ENCODE results near the gene GRB10. TPM values are rescaled to one million over a fixed set of nuclear protein-coding genes. Genes with fewer than 3 reads are reported as not detected.

The GRB10 gene
- total and polyA plus RNA-seq, 2 donors (not counting 3 experiments of a cell fraction or from before 2014, with no cell fraction given) = 43.7 to 240 TPM

DNA sequence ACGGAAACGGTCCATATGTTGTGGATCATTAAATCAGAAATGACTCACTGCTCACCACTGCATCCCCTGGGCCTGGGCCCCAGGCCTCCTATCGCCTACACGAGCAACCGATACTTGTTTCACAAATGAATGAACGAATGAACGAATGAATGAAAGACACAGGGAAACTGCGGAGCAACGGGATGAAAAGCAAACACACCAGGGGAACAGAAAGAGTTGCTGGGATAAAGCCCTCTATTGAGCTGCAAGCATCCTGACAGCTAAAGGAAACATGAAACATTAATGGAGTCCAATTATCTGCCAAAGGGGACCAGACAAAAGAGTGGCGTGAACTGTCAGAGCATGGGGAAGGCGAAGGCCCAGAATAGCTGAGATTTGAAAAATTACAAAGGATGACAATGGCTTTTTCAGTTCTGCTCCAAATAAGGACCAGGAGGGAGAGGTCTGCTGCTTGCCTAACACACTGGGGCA, 92.1 kb downstream of the GRB10 start:
- FAIRE-seq (no peak), DNase-seq (ENCODE audit: low read depth, low spot score) (no peak)
- Histone ChIP-seq H3K9me3 (replicated peaks; ENCODE audit: control insufficient read depth, insufficient read depth, low read length) (no peaks in the 10 kb centered on the region), H3K4me2 (ENCODE audit: insufficient read depth, low read length) (no peak overlapping the region), H3K9me1 (replicated peaks; ENCODE audit: control insufficient read depth, extremely low read depth, insufficient read depth, low read length) (no peaks in the 10 kb centered on the region), H3K27ac (ENCODE audit: insufficient read depth, low read depth, low read length) (no peak overlapping the region), H3K79me2 (ENCODE audit: control insufficient read depth, insufficient read depth, low read length) (peaks cover 77% of the 10 kb centered on the region), H4K20me1 (replicated peaks; ENCODE audit: control insufficient read depth, extremely low read depth, insufficient read depth, low read length) (no peaks in the 10 kb centered on the region), H2AFZ (ENCODE audit: low read depth, low read length) (no peak overlapping the region), H3K4me3 (replicated peaks in 1 of 3; ENCODE audit: insufficient read depth in 1 of 3, low read depth in 1 of 3, low read length in 3 of 3) (no peak overlapping the region), H3K4me1 (ENCODE audit: control insufficient read depth, extremely low read depth, insufficient read depth, low read length) (peaks cover 20% of the 10 kb centered on the region), H3K36me3 (ENCODE audit: control insufficient read depth in 2 of 2, extremely low read depth in 1 of 2, insufficient read depth in 2 of 2, low read length in 2 of 2) (peaks cover 3 to 21% of the 10 kb centered on the region in 2 experiments), H3K27me3 (ENCODE audit: control insufficient read depth in 2 of 2, insufficient read depth in 2 of 2, low read length in 2 of 2) (no peaks in the 10 kb centered on the region), H3K9ac (replicated peaks; ENCODE audit: extremely low read depth, insufficient read depth, low read length) (no peak overlapping the region)
- no peak for TF ChIP-seq GATA2 (IDR thresholded peaks at IDR 0.05; ENCODE audit: insufficient read depth, insufficient read length, low read depth, low read length)
- TF ChIP-seq POLR2A (IDR thresholded peaks at IDR 0.05; ENCODE audit: low read depth, low read length) = no peak
- no peak for TF ChIP-seq MYC (IDR thresholded peaks at IDR 0.05; ENCODE audit: low read depth, low read length)
- TF ChIP-seq, protein P1, sequence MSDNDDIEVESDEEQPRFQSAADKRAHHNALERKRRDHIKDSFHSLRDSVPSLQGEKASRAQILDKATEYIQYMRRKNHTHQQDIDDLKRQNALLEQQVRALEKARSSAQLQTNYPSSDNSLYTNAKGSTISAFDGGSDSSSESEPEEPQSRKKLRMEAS (IDR thresholded peaks at IDR 0.05; ENCODE audit: insufficient read depth, insufficient read length) = no peak
- TF ChIP-seq POLR2AphosphoS5 (IDR thresholded peaks at IDR 0.05; ENCODE audit: insufficient read depth, low read depth, low read length) = no peak
- TF ChIP-seq JUN (IDR thresholded peaks at IDR 0.05; ENCODE audit: borderline replicate concordance, insufficient read depth, insufficient read length, low read depth) = no peak
- TF ChIP-seq EZH2 (IDR thresholded peaks at IDR 0.05; ENCODE audit: borderline replicate concordance, low read depth, low read length, severe bottlenecking) = no peak
- TF ChIP-seq, protein P2, sequence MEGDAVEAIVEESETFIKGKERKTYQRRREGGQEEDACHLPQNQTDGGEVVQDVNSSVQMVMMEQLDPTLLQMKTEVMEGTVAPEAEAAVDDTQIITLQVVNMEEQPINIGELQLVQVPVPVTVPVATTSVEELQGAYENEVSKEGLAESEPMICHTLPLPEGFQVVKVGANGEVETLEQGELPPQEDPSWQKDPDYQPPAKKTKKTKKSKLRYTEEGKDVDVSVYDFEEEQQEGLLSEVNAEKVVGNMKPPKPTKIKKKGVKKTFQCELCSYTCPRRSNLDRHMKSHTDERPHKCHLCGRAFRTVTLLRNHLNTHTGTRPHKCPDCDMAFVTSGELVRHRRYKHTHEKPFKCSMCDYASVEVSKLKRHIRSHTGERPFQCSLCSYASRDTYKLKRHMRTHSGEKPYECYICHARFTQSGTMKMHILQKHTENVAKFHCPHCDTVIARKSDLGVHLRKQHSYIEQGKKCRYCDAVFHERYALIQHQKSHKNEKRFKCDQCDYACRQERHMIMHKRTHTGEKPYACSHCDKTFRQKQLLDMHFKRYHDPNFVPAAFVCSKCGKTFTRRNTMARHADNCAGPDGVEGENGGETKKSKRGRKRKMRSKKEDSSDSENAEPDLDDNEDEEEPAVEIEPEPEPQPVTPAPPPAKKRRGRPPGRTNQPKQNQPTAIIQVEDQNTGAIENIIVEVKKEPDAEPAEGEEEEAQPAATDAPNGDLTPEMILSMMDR (IDR thresholded peaks at IDR 0.05; ENCODE audit: extremely low read depth in 1 of 2, insufficient read depth in 1 of 2, low read depth in 1 of 2, low read length in 2 of 2) = no peak
- TF ChIP-seq FOS (IDR thresholded peaks at IDR 0.05; ENCODE audit: borderline replicate concordance, insufficient read depth, low read length) = no peak
- no TSS peak for BruUV-seq (replicated peaks)
- CTCF ChIA-PET = interaction anchor here (0.5 kb wide), 1 partner anchor 451 kb away, joined by 3 read pairs; no protein-coding TSS in a partner anchor
- dilution Hi-C loops (cut with MboI; ENCODE audit: extremely low pct_ligation_motif_present, low sequenced_read_pairs) = no loop called here
- POLR2A ChIA-PET = no interaction called here
- intact Hi-C loops (cut with micrococcal nuclease) = no loop called here

All from endothelial cell of umbilical vein (primary cell).